H9 (cell line): Measurements from ENCODE around the gene DPF3. TPM values are rescaled to one million over a fixed set of nuclear protein-coding genes. Genes with fewer than 3 reads are reported as not detected.

Experiments used
- DNase-seq: peaks from one replicate; pipeline ENCODE4 v3.0.0-alpha.2; 2017
- H2AFZ ChIP-seq: one replicate; pipeline ENCODE4 v1.6.1; 2013; ENCODE audit warnings: mild to moderate bottlenecking, low read length, control low read depth, moderate library complexity
- H2AK5ac ChIP-seq: 2 replicates; pipeline ENCODE4 v1.6.1; 2013; ENCODE audit warnings: low read length, control low read depth, mixed read lengths; ENCODE audit not compliant: insufficient read length
- H2BK120ac ChIP-seq: one replicate; pipeline ENCODE4 v1.6.1; 2013; ENCODE audit warnings: low read depth, mild to moderate bottlenecking, low read length, control low read depth, inconsistent platforms; ENCODE audit not compliant: poor library complexity, severe bottlenecking
- H2BK12ac ChIP-seq: 2 replicates; pipeline ENCODE4 v1.6.1; 2013; ENCODE audit warnings: low read length, control low read depth, mixed read lengths, low read depth; ENCODE audit not compliant: insufficient read length
- H2BK15ac ChIP-seq: 2 replicates; pipeline ENCODE4 v1.6.1; 2013; ENCODE audit warnings: low read depth, low read length, control low read depth
- H2BK20ac ChIP-seq: one replicate; pipeline ENCODE4 v1.6.1; 2013; ENCODE audit warnings: low read depth, mild to moderate bottlenecking, low read length, control low read depth, inconsistent platforms; ENCODE audit not compliant: poor library complexity, severe bottlenecking
- H2BK5ac ChIP-seq: 2 replicates; pipeline ENCODE4 v1.6.1; 2013; ENCODE audit warnings: low read length, control low read depth, mixed read lengths; ENCODE audit not compliant: insufficient read length
- H3K14ac ChIP-seq: 2 replicates; pipeline ENCODE4 v1.6.1; 2013; ENCODE audit warnings: low read length, control low read depth; ENCODE audit not compliant: insufficient read depth
- H3K18ac ChIP-seq: 2 replicates; pipeline ENCODE4 v1.6.1; 2013; ENCODE audit warnings: low read depth, mild to moderate bottlenecking, mixed read lengths, low read length, control low read depth; ENCODE audit not compliant: insufficient read length
- H3K23ac ChIP-seq: 2 replicates; pipeline ENCODE4 v1.6.1; 2013; ENCODE audit warnings: low read length, control low read depth, mixed read lengths, low read depth; ENCODE audit not compliant: insufficient read length
- H3K23me2 ChIP-seq: 2 replicates; pipeline ENCODE4 v1.6.1; 2013; ENCODE audit warnings: low read depth, mild to moderate bottlenecking, mixed read lengths, low read length, control low read depth; ENCODE audit not compliant: insufficient read length, poor library complexity, severe bottlenecking
- H3K27ac ChIP-seq: 2 replicates; pipeline ENCODE4 v1.5.1; 2013; ENCODE audit warnings: low read length, control low read depth, mixed read lengths, low read depth; ENCODE audit not compliant: insufficient read length
- H3K27me3 ChIP-seq: 2 replicates; pipeline ENCODE4 v1.6.1; 2013; ENCODE audit warnings: low read length, control low read depth, inconsistent platforms; ENCODE audit not compliant: insufficient read depth
- H3K4ac ChIP-seq: 2 replicates; pipeline ENCODE4 v1.6.1; 2013; ENCODE audit warnings: low read depth, mild to moderate bottlenecking, control low read depth, inconsistent platforms, low read length, moderate library complexity
- H3K4me1 ChIP-seq: 2 replicates; pipeline ENCODE4 v1.6.1; 2013; ENCODE audit warnings: low read length, control low read depth, inconsistent platforms; ENCODE audit not compliant: insufficient read depth
- H3K4me2 ChIP-seq: 2 replicates; pipeline ENCODE4 v1.6.1; 2013; ENCODE audit warnings: low read length, control low read depth, mixed read lengths; ENCODE audit not compliant: insufficient read length, insufficient read depth
- H3K56ac ChIP-seq: 2 replicates; pipeline ENCODE4 v1.6.1; 2013; ENCODE audit warnings: low read depth, mild to moderate bottlenecking, mixed read lengths, low read length, control low read depth; ENCODE audit not compliant: insufficient read length
- H3K79me1 ChIP-seq: 2 replicates; pipeline ENCODE4 v1.6.1; 2013; ENCODE audit warnings: low read depth, mild to moderate bottlenecking, moderate library complexity, low read length, control low read depth, inconsistent platforms; ENCODE audit not compliant: insufficient read depth, poor library complexity, severe bottlenecking
- H3K79me2 ChIP-seq: 2 replicates; pipeline ENCODE4 v1.6.1; 2013; ENCODE audit warnings: low read length, control low read depth, inconsistent platforms; ENCODE audit not compliant: insufficient read depth
- H3K9ac ChIP-seq: 2 replicates; pipeline ENCODE4 v1.6.1; 2013; ENCODE audit warnings: low read length, control low read depth, mixed read lengths; ENCODE audit not compliant: insufficient read length; ENCODE audit errors: extremely low read depth
- H3K9me3 ChIP-seq: one replicate; pipeline ENCODE4 v1.6.1; 2013; ENCODE audit warnings: low read depth, low read length, inconsistent platforms; ENCODE audit not compliant: control insufficient read depth
- H3T11ph ChIP-seq: one replicate; pipeline ENCODE4 v1.6.1; 2013; ENCODE audit warnings: mild to moderate bottlenecking, low read length, control low read depth, inconsistent platforms
- H4K20me1 ChIP-seq: one replicate; pipeline ENCODE4 v1.6.1; 2013; ENCODE audit not compliant: control insufficient read depth, insufficient read length, insufficient read depth
- H4K5ac ChIP-seq: 2 replicates; pipeline ENCODE4 v1.6.1; 2013; ENCODE audit warnings: low read depth, mild to moderate bottlenecking, mixed read lengths, low read length, control low read depth; ENCODE audit not compliant: insufficient read length
- H4K8ac ChIP-seq: replicated peaks from 2 replicates; pipeline ENCODE4 v1.6.1; 2013; ENCODE audit warnings: low read length, control low read depth, mixed read lengths, low read depth; ENCODE audit not compliant: insufficient read length
- H4K91ac ChIP-seq: 2 replicates; pipeline ENCODE4 v1.6.1; 2013; ENCODE audit warnings: low read depth, mild to moderate bottlenecking, moderate library complexity, mixed read lengths, low read length, control low read depth; ENCODE audit not compliant: insufficient read length
- H3K27ac Mint-ChIP-seq, 3 experiments: 2 replicates in 2 of 3; 3 replicates in 1 of 3; pipeline ENCODE4 v1.8.0; 2020 to 2021; ENCODE audit warnings: mixed read lengths in 3 of 3, mild to moderate bottlenecking in 1 of 3, moderate library complexity in 1 of 3
- H3K27me3 Mint-ChIP-seq: 2 replicates; pipeline ENCODE4 v1.8.0; 2021; ENCODE audit warnings: low read depth, mild to moderate bottlenecking, moderate library complexity, mixed read lengths
- H3K36me3 Mint-ChIP-seq, 3 experiments: 2 replicates in 2 of 3; 3 replicates in 1 of 3; pipeline ENCODE4 v1.8.0; 2020 to 2021; ENCODE audit warnings: low read depth in 3 of 3, mixed read lengths in 3 of 3; ENCODE audit not compliant: insufficient read depth in 1 of 3
- H3K4me1 Mint-ChIP-seq, 2 experiments: 2 replicates each; pipeline ENCODE4 v1.8.0; 2020; ENCODE audit warnings: mixed read lengths in 2 of 2
- H3K4me3 Mint-ChIP-seq, 2 experiments: 2 replicates in 1 of 2; 3 replicates in 1 of 2; pipeline ENCODE4 v1.8.0; 2020 to 2021; ENCODE audit warnings: mild to moderate bottlenecking in 2 of 2, mixed read lengths in 2 of 2, moderate library complexity in 1 of 2
- H3K9me3 Mint-ChIP-seq, 2 experiments: 2 replicates in 1 of 2; 3 replicates in 1 of 2; pipeline ENCODE4 v1.8.0; 2020; ENCODE audit warnings: mild to moderate bottlenecking in 2 of 2, mixed read lengths in 2 of 2, moderate library complexity in 1 of 2
- WGBS: extraction: QIAGEN DNeasy Blood & Tissue Kit; methylation state at CpG from one replicate; pipeline ENCODE4 v1.1.7; 2013; ENCODE audit warnings: missing lambda C conversion rate, low lambda C conversion rate, mixed read lengths; ENCODE audit not compliant: insufficient read length; ENCODE audit errors: extremely low coverage; 5-methylcytosine and 5-hydroxymethylcytosine counted together
- total RNA-seq: library from RNA; stranded (reverse); gene quantifications from 2 replicates; pipeline ENCODE4 v1.2.1, GENCODE V29; 2021
- TF ChIP-seq, protein P1 (sequence below): fragments of 200-600 bp; sonication (generic); conservative IDR thresholded peaks from 3 replicates; pipeline ENCODE4 v1.8.0; 2021; ENCODE audit warnings: antibody characterized with exemption, mild to moderate bottlenecking

DPF3 gene
- total RNA-seq, 1 experiment from 2014 or later, result not detected

DNA sequence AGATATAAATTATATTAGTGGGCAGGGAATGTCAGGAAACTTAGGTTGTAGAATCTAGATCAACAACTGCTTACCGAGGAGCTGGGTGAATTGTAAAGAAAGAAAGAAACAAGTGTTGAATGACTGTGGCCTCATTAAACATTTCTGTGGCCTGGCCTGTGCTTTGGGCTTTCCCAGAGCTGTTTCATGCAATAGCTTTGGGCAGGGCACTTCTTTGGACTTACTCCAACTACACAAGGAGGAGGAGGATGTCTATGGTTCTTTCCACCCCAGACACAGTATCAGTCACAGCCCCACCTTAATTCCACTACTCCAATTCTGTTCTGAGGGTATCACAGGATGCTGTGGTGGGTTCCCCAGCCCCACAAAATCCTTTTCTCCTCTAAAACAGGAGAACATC lies 38.0 kb downstream of the DPF3 start:
- H2AK5ac ChIP-seq, result no peak overlapping the region
- H3K27ac Mint-ChIP-seq, result no peak overlapping the region
- H2AFZ ChIP-seq, result no peak overlapping the region
- no peak overlapping the region for H3K56ac ChIP-seq
- H3K4me3 Mint-ChIP-seq, result no peak overlapping the region
- no peak overlapping the region for H3K4me2 ChIP-seq
- H2BK12ac ChIP-seq, result no peak overlapping the region
- no CpG with 5 or more reads among the region's 1 CpG for WGBS
- H3K18ac ChIP-seq, result no peak overlapping the region
- H2BK120ac ChIP-seq, result no peak overlapping the region
- H4K20me1 ChIP-seq, result no peaks in the 10 kb centered on the region
- no peak overlapping the region for H4K91ac ChIP-seq
- no peaks in the 10 kb centered on the region for H3K9me3 Mint-ChIP-seq
- H3K9me3 ChIP-seq, result no peaks in the 10 kb centered on the region
- H3T11ph ChIP-seq, result no peak overlapping the region
- no peaks in the 10 kb centered on the region for H3K23me2 ChIP-seq
- no peak overlapping the region for H4K8ac ChIP-seq
- H3K23ac ChIP-seq, result no peak overlapping the region
- DNase-seq, result no peak
- TF ChIP-seq, protein P1, sequence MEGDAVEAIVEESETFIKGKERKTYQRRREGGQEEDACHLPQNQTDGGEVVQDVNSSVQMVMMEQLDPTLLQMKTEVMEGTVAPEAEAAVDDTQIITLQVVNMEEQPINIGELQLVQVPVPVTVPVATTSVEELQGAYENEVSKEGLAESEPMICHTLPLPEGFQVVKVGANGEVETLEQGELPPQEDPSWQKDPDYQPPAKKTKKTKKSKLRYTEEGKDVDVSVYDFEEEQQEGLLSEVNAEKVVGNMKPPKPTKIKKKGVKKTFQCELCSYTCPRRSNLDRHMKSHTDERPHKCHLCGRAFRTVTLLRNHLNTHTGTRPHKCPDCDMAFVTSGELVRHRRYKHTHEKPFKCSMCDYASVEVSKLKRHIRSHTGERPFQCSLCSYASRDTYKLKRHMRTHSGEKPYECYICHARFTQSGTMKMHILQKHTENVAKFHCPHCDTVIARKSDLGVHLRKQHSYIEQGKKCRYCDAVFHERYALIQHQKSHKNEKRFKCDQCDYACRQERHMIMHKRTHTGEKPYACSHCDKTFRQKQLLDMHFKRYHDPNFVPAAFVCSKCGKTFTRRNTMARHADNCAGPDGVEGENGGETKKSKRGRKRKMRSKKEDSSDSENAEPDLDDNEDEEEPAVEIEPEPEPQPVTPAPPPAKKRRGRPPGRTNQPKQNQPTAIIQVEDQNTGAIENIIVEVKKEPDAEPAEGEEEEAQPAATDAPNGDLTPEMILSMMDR, result no peak
- H3K9ac ChIP-seq, result no peak overlapping the region
- no peak overlapping the region for H3K14ac ChIP-seq
- no peak overlapping the region for H2BK20ac ChIP-seq
- no peaks in the 10 kb centered on the region for H3K4me1 ChIP-seq
- no peaks in the 10 kb centered on the region for H3K79me2 ChIP-seq
- H2BK5ac ChIP-seq, result no peak overlapping the region
- no peaks in the 10 kb centered on the region for H3K36me3 Mint-ChIP-seq
- H3K79me1 ChIP-seq, result no peaks in the 10 kb centered on the region
- H3K4me1 Mint-ChIP-seq, result peaks cover 18 to 20% of the 10 kb centered on the region in 2 experiments
- H3K27me3 Mint-ChIP-seq, result peaks cover 9% of the 10 kb centered on the region
- no peak overlapping the region for H3K27ac ChIP-seq
- no peaks in the 10 kb centered on the region for H3K27me3 ChIP-seq
- no peak overlapping the region for H2BK15ac ChIP-seq
- H4K5ac ChIP-seq, result no peak overlapping the region
- H3K4ac ChIP-seq, result no peak overlapping the region
